NK-92 (cell line): ENCODE data around the gene CLASP1.
"Not testable (repeated sequence)": the region's sequence is repeated elsewhere in the genome, so short reads cannot be mapped to it uniquely, and the experiment has no call there.

Experiments
- DNase-seq: peaks from one replicate; lab custom pipeline; 2025; ENCODE audit not compliant: unreplicated experiment; lab: John Stamatoyannopoulos, UW

The CLASP1 gene

GRCh38 chr2:121625953-121626352, 23.3 kb downstream of the CLASP1 start:
- no peak for DNase-seq

- no peak for DNase-seq
These were observed 32.1 kb downstream of the CLASP1 start for GRCh38 chr2:121617042-121617599.

- no peak for DNase-seq
These were observed 35.5 kb downstream of the CLASP1 start for GRCh38 chr2:121613774-121614173.

- no peak for DNase-seq
These were observed 36.1 kb downstream of the CLASP1 start for GRCh38 chr2:121613152-121613551.

- no peak for DNase-seq
These were observed 37.2 kb downstream of the CLASP1 start for GRCh38 chr2:121611730-121612705.

- not testable (repeated sequence) for DNase-seq
These were observed 38.1 kb downstream of the CLASP1 start for GRCh38 chr2:121611048-121611649.

- DNase-seq = not testable (repeated sequence)
These were observed 38.8 kb downstream of the CLASP1 start for GRCh38 chr2:121610487-121610874.

GRCh38 chr2:121608967-121609366, 40.3 kb downstream of the CLASP1 start:
- DNase-seq = no peak

GRCh38 chr2:121608367-121608766, 40.9 kb downstream of the CLASP1 start:
- no peak for DNase-seq

- DNase-seq = no peak
These were observed 43.2 kb downstream of the CLASP1 start for GRCh38 chr2:121605820-121606733.

GRCh38 chr2:121603185-121603584, 46.1 kb downstream of the CLASP1 start:
- DNase-seq = no peak

- no peak for DNase-seq
These were observed 49.2 kb downstream of the CLASP1 start for GRCh38 chr2:121599963-121600651.

GRCh38 chr2:121598087-121598486, 51.2 kb downstream of the CLASP1 start:
- DNase-seq = no peak

- DNase-seq = no peak
These were observed 52.8 kb downstream of the CLASP1 start for GRCh38 chr2:121596221-121597080.

GRCh38 chr2:121595012-121595891, 54.0 kb downstream of the CLASP1 start:
- DNase-seq = no peak

GRCh38 chr2:121591199-121591598, 58.1 kb downstream of the CLASP1 start:
- no peak for DNase-seq

- no peak for DNase-seq
These were observed 60.9 kb downstream of the CLASP1 start for GRCh38 chr2:121588357-121588756.

GRCh38 chr2:121587131-121587530, 62.1 kb downstream of the CLASP1 start:
- DNase-seq = no peak
